Measurements from ENCODE around the gene RAB26. TPM values are rescaled to one million over a fixed set of nuclear protein-coding genes. Genes with fewer than 3 reads are reported as not detected.

The RAB26 gene
- total and polyA plus RNA-seq, 2 of the 13 experiments (the other 11 are each of a cell fraction or from before 2014, with no cell fraction given): 0.86 to 3.6 TPM

DNA sequence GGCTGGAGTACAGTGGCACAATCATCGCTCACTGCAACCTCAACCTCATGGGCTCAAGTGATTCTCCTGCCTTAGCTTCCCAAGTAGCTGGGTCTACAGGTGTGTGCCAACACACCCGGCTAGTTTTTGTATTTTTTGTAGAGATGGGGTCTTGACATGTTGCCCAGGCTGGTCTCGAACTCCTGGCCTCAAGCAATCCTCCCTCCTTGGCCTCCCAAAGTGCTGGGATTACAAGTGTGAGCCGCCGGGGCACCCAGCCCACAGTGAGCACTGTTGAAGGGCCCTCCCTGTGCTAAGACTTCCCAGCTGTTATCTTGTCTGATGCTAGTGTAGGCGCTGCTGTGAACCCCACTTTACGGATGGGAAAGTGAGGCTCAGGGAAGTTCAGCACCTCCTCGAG, 40.0 kb downstream of the RAB26 start:
- Histone ChIP-seq H3K4me2 (ENCODE audit: low read depth, low read length) (no peak overlapping the region), H3K4me1 (ENCODE audit: insufficient read depth, low read length) (peaks cover 28% of the 10 kb centered on the region), H3K9ac (ENCODE audit: insufficient read depth, low read depth, low read length) (no peak overlapping the region), H3K36me3 (replicated peaks in 1 of 2; ENCODE audit: control insufficient read depth in 1 of 2, insufficient read depth in 2 of 2, low read length in 2 of 2) (no peaks in the 10 kb centered on the region), H2AFZ (ENCODE audit: low read length) (no peak overlapping the region), H4K20me1 (ENCODE audit: insufficient read depth, low read length) (no peaks in the 10 kb centered on the region), H3K9me3 (ENCODE audit: low read length) (no peaks in the 10 kb centered on the region), H3K79me2 (ENCODE audit: insufficient read depth, low read length) (no peaks in the 10 kb centered on the region), H3K27me3 (ENCODE audit: control insufficient read depth in 1 of 2, insufficient read depth in 2 of 2, low read length in 2 of 2) (no peaks in the 10 kb centered on the region), H3K27ac (ENCODE audit: extremely low read length, insufficient read depth, low read length) (no peak overlapping the region), H3K4me3 (replicated peaks in 1 of 3; ENCODE audit: insufficient read depth in 1 of 3, low read depth in 2 of 3, low read length in 3 of 3) (no peak overlapping the region)
- DNase-seq (ENCODE audit: low spot score) (no peak), FAIRE-seq (no peak), ATAC-seq (no peak)
- POLR2A ChIA-PET: interaction anchor here (1.1 to 1.5 kb wide), 2 partner anchors 33 to 48 kb away, joined by 3 to 9 read pairs; partner anchors contain the start of gene TRAF7
- intact Hi-C loops (cut with micrococcal nuclease; ENCODE audit: unreplicated experiment): no loop called here
- 80% methylated on average over 7 of the region's 8 CpGs for WGBS (ENCODE audit: low lambda C conversion rate)
- BruUV-seq (replicated peaks): no TSS peak
- in situ Hi-C loops (cut with HindIII; ENCODE audit: extremely low pct_ligation_motif_present, low pct_unique_long_range_greater_than_20kb): no loop called here
- TF ChIP-seq, protein P1, sequence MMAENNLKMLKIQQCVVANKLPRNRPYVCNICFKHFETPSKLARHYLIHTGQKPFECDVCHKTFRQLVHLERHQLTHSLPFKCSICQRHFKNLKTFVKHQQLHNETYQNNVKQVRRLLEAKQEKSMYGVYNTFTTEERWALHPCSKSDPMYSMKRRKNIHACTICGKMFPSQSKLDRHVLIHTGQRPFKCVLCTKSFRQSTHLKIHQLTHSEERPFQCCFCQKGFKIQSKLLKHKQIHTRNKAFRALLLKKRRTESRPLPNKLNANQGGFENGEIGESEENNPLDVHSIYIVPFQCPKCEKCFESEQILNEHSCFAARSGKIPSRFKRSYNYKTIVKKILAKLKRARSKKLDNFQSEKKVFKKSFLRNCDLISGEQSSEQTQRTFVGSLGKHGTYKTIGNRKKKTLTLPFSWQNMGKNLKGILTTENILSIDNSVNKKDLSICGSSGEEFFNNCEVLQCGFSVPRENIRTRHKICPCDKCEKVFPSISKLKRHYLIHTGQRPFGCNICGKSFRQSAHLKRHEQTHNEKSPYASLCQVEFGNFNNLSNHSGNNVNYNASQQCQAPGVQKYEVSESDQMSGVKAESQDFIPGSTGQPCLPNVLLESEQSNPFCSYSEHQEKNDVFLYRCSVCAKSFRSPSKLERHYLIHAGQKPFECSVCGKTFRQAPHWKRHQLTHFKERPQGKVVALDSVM (CRISPR knock-in tag; IDR thresholded peaks at IDR 0.05): peak; percentile 71
- TF ChIP-seq ELF1 (CRISPR knock-in tag; IDR thresholded peaks at IDR 0.05): no peak
- CTCF ChIA-PET (ENCODE audit: low intra/inter-chr PET ratio, low total read pairs): no interaction called here

- POLR2A ChIA-PET: interaction anchor here (0.9 to 3.5 kb wide), 6 partner anchors 15 to 62 kb away, joined by 3 to 29 read pairs (median 4); partner anchors contain the start of genes ECI1, PGP and TRAF7
- FAIRE-seq: no peak
- peak overlapping the region; percentile 48 for H3K27ac ChIP-seq (ENCODE audit: extremely low read length, insufficient read depth, low read length)
- H3K4me2 ChIP-seq (ENCODE audit: low read depth, low read length): no peak overlapping the region
- ATAC-seq: peak; percentile 20
- no peak overlapping the region for H3K4me3 ChIP-seq (replicated peaks in 1 of 3; ENCODE audit: insufficient read depth in 1 of 3, low read depth in 2 of 3, low read length in 3 of 3)
- no peak overlapping the region for H2AFZ ChIP-seq (ENCODE audit: low read length)
- intact Hi-C loops (cut with micrococcal nuclease; ENCODE audit: unreplicated experiment): no loop called here
- H3K79me2 ChIP-seq (ENCODE audit: insufficient read depth, low read length): no peaks in the 10 kb centered on the region
- WGBS (ENCODE audit: low lambda C conversion rate): 49% methylated on average over 4 of the region's 25 CpGs
- no TSS peak for BruUV-seq (replicated peaks)
- in situ Hi-C loops (cut with HindIII; ENCODE audit: extremely low pct_ligation_motif_present, low pct_unique_long_range_greater_than_20kb): no loop called here
- no peaks in the 10 kb centered on the region for H3K36me3 ChIP-seq (replicated peaks in 1 of 2; ENCODE audit: control insufficient read depth in 1 of 2, insufficient read depth in 2 of 2, low read length in 2 of 2)
- CTCF ChIA-PET (ENCODE audit: low intra/inter-chr PET ratio, low total read pairs): no interaction called here
- no peaks in the 10 kb centered on the region for H4K20me1 ChIP-seq (ENCODE audit: insufficient read depth, low read length)
- DNase-seq (ENCODE audit: low spot score): no peak
- 0 out of 5 replicates have a peak, but pooled peaks cover 0 to 5% of the 10 kb centered on the region in 2 experiments for H3K27me3 ChIP-seq (ENCODE audit: control insufficient read depth in 1 of 2, insufficient read depth in 2 of 2, low read length in 2 of 2)
- H3K9ac ChIP-seq (ENCODE audit: insufficient read depth, low read depth, low read length): no peak overlapping the region
- H3K9me3 ChIP-seq (ENCODE audit: low read length): no peaks in the 10 kb centered on the region
- peaks cover 38% of the 10 kb centered on the region for H3K4me1 ChIP-seq (ENCODE audit: insufficient read depth, low read length)
- TF ChIP-seq EHMT2 (IDR thresholded peaks at IDR 0.05; ENCODE audit: borderline replicate concordance, low read depth, low read length) (no peak), ZNF234 (CRISPR knock-in tag; conservative IDR thresholded peaks at IDR 0.05) (no peak), TCF12 (IDR thresholded peaks at IDR 0.05) (no peak), TCF12 (CRISPR knock-in tag; IDR thresholded peaks at IDR 0.05) (no peak), ZNF205 (CRISPR knock-in tag; IDR thresholded peaks at IDR 0.05) (no peak), ZNF367 (CRISPR knock-in tag; IDR thresholded peaks at IDR 0.05; ENCODE audit: borderline replicate concordance) (no peak), PPARG (CRISPR knock-in tag; conservative IDR thresholded peaks at IDR 0.05) (0 out of 2 replicates have a peak, but pooled peaks have one; percentile 21), ZBTB7A (CRISPR knock-in tag; IDR thresholded peaks at IDR 0.05) (no peak), ZIK1 (CRISPR knock-in tag; IDR thresholded peaks at IDR 0.05; ENCODE audit: borderline replicate concordance, low read depth) (no peak), SNAPC2 (CRISPR knock-in tag; IDR thresholded peaks at IDR 0.05) (no peak), TOE1 (CRISPR knock-in tag; IDR thresholded peaks at IDR 0.05) (no peak), NCOR1 (IDR thresholded peaks at IDR 0.05; ENCODE audit: borderline replicate concordance, low read length) (peak; percentile 40; the same call in 1 of the 2 replicates), ATAD3A (CRISPR knock-in tag; IDR thresholded peaks at IDR 0.05) (no peak), ZNF138 (CRISPR knock-in tag; IDR thresholded peaks at IDR 0.05; ENCODE audit: low read depth) (no peak)
Measured at GRCh38 chr16:2189252-2189893, 40.9 kb downstream of the RAB26 start.
